HG02678 (cell line): ENCODE measurements around the gene EXO5.
"Not testable (repeated sequence)": the region's sequence is repeated elsewhere in the genome, so short reads cannot be mapped to it uniquely, and the experiment has no call there.

Experiments
- ATAC-seq: cut with Tn5 transposase; IDR thresholded peaks from one replicate; pipeline ENCODE4 v1.9.1; 2021; ENCODE audit warnings: mild to moderate bottlenecking, moderate library complexity; ENCODE audit not compliant: unreplicated experiment

EXO5 gene

GRCh38 chr1:40546957-40547356 lies 38.4 kb downstream of the EXO5 start:
- no peak for ATAC-seq

DNA sequence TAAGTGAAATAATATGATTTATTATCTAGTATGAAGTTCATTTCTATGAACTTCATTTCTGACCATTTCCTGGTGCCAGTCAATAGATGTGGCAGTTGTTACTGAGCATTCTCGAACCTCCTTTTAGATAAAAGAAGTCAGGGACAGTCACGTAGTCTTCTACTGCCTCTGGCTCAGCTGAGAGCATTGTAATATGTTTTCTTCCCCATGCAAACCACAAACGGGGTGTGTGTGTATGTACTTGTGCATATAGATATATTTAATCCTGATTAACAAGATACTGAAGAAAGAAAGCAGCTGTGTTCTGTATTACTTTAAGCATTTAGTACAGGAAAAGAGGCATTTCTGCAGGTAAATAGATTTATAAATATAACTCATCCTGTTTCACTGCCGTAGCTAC lies 44.5 kb downstream of the EXO5 start:
- ATAC-seq = no peak

GRCh38 chr1:40554807-40555206 lies 46.2 kb downstream of the EXO5 start:
- not testable (repeated sequence) for ATAC-seq

DNA sequence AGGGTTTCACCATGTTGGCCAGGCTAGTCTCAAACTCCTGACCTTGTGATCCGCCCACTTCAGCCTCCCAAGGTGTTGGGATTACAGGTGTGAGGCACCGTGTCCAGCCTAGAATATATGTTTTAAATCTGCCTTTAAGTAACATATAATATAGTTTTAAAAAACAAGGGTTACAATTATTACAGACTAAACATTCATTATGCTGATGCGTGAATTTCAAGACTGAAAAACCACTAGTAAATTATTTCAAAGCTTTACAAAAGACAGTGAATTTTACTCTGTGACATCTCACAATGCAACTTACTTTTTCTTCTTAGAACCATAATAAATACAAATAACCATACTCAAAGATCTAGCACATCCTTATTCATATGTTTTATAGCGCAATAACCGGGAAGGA lies 47.6 kb downstream of the EXO5 start:
- no peak for ATAC-seq

- not testable (repeated sequence) for ATAC-seq
These were observed 49.7 kb downstream of the EXO5 start for GRCh38 chr1:40558241-40558640.

- ATAC-seq = no peak
These were observed 53.6 kb downstream of the EXO5 start for GRCh38 chr1:40562185-40562584.

DNA sequence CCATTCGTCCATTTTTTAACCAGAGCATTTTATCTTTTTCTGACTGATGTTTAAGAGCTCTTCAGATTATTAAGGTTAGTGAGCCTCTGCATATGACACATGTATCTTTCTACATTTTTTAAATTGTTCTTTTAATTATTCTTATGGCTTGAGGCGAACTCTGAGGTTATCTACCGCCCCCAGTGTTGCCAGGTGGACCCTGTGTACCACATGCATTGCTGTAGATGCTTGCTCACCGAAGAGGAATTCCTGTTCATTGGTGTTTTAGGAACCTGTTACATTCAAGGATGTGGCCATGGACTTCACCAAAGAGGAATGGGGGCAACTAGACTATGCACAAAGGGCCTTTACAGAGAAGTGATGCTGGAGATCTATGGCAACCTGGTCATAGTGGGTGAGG lies 54.7 kb downstream of the EXO5 start:
- no peak for ATAC-seq

DNA sequence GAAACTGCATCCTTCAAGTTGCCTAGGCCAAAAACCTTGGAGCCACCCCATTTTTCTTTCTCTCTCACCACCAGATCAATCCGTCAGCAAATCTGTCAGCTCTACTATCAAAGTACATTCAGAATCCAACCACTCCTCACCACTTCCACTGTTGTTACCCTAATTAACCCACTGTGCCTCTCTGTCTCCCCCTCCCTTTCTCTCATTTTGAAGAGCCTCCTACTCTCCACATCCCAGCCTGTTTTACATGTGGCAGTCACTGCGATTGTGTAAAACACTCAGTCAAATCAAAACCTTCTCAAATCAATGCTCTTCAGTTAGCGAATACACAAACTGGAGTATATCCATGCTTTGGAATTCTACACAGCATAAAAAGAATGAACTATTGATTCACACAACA lies 55.9 kb downstream of the EXO5 start:
- ATAC-seq = no peak

GRCh38 chr1:40564913-40565312 lies 56.3 kb downstream of the EXO5 start:
- ATAC-seq = no peak
